SK-N-SH treated with all-trans-retinoic acid at 6 μM for 48 hours (cell line): ENCODE data around the gene BTG4.

Source experiments
- ATAC-seq: fragments of 200-7000 bp; cut with Tn5 transposase; 3 replicates; pipeline ENCODE4 v1.9.1; 2020; ENCODE audit warnings: mild to moderate bottlenecking, moderate library complexity
- ARNTL ChIP-seq: fragments of 450-650 bp; formaldehyde crosslinking; IDR thresholded peaks from 2 replicates; pipeline ENCODE4 v1.5.0; 2020; ENCODE audit warnings: low read depth, mild to moderate bottlenecking, moderate library complexity, borderline replicate concordance
- BACH2 ChIP-seq: fragments of 250-450 bp; sonication (Bioruptor Pico); IDR thresholded peaks from 2 replicates; pipeline ENCODE4 v1.9.0; 2021; ENCODE audit warnings: mild to moderate bottlenecking, borderline replicate concordance
- CSDC2 ChIP-seq: fragments of 250-450 bp; sonication (Bioruptor Pico); IDR thresholded peaks from 2 replicates; pipeline ENCODE4 v1.5.0; 2020; ENCODE audit warnings: mild to moderate bottlenecking, moderate library complexity
- CSRNP3 ChIP-seq: fragments of 250-450 bp; sonication (Bioruptor Pico); IDR thresholded peaks from 2 replicates; pipeline ENCODE4 v1.5.1; 2021; ENCODE audit warnings: mild to moderate bottlenecking, moderate library complexity
- ESRRG ChIP-seq: fragments of 250-450 bp; sonication (Bioruptor Pico); IDR thresholded peaks from 2 replicates; pipeline ENCODE4 v1.6.1; 2021; ENCODE audit warnings: mild to moderate bottlenecking
- GLIS3 ChIP-seq: fragments of 250-450 bp; sonication (Bioruptor Pico); IDR thresholded peaks from 2 replicates; pipeline ENCODE4 v1.5.0; 2020; ENCODE audit warnings: mild to moderate bottlenecking, moderate library complexity
- OSR1 ChIP-seq: fragments of 250-450 bp; sonication (Bioruptor Pico); IDR thresholded peaks from 2 replicates; pipeline ENCODE4 v1.8.0; 2022; ENCODE audit warnings: moderate library complexity, mild to moderate bottlenecking, inconsistent platforms
- POU6F1 ChIP-seq: fragments of 250-450 bp; sonication (Bioruptor Pico); IDR thresholded peaks from 2 replicates; pipeline ENCODE4 v1.8.0; 2021; ENCODE audit warnings: low read depth, mild to moderate bottlenecking, moderate library complexity, borderline replicate concordance
- PPARA ChIP-seq: fragments of 250-450 bp; sonication (Bioruptor Pico); IDR thresholded peaks from 2 replicates; pipeline ENCODE4 v1.5.0; 2020; ENCODE audit warnings: mild to moderate bottlenecking, borderline replicate concordance
- RARB ChIP-seq: fragments of 250-450 bp; sonication (Bioruptor Pico); IDR thresholded peaks from 2 replicates; pipeline ENCODE4 v1.8.0; 2021; ENCODE audit warnings: mild to moderate bottlenecking, moderate library complexity
- SNAI2 ChIP-seq: fragments of 250-450 bp; sonication (Bioruptor Pico); IDR thresholded peaks from 2 replicates; pipeline ENCODE4 v1.5.0; 2020; ENCODE audit warnings: mild to moderate bottlenecking, moderate library complexity
- TOX ChIP-seq: fragments of 250-450 bp; sonication (Bioruptor Pico); IDR thresholded peaks from 2 replicates; pipeline ENCODE4 v1.8.0; 2021; ENCODE audit warnings: mild to moderate bottlenecking, moderate library complexity, borderline replicate concordance
- ZC3H10 ChIP-seq: fragments of 250-450 bp; sonication (Bioruptor Pico); IDR thresholded peaks from 2 replicates; pipeline ENCODE4 v1.5.1; 2021; ENCODE audit warnings: mild to moderate bottlenecking, moderate library complexity
- ZFP3 ChIP-seq: fragments of 250-450 bp; sonication (Bioruptor Pico); IDR thresholded peaks from 2 replicates; pipeline ENCODE4 v1.5.0; 2020; ENCODE audit warnings: mild to moderate bottlenecking, moderate library complexity
- ZFP30 ChIP-seq: fragments of 450-650 bp; formaldehyde crosslinking; IDR thresholded peaks from 2 replicates; pipeline ENCODE4 v1.5.0; 2022; ENCODE audit warnings: mild to moderate bottlenecking, moderate library complexity
- ZNF70 ChIP-seq: fragments of 450-650 bp; formaldehyde crosslinking; IDR thresholded peaks from 2 replicates; pipeline ENCODE4 v1.5.0; 2020; ENCODE audit warnings: mild to moderate bottlenecking, moderate library complexity
- ZNF8 ChIP-seq: fragments of 450-650 bp; formaldehyde crosslinking; IDR thresholded peaks from 2 replicates; pipeline ENCODE4 v1.5.0; 2020; ENCODE audit warnings: mild to moderate bottlenecking, moderate library complexity
- TF ChIP-seq, protein P1 (sequence below): fragments of 250-450 bp; sonication (Bioruptor Pico); IDR thresholded peaks from 2 replicates; pipeline ENCODE4 v1.8.0; 2020; ENCODE audit warnings: mild to moderate bottlenecking, moderate library complexity, borderline replicate concordance
- TF ChIP-seq, protein P2 (sequence below): fragments of 250-450 bp; sonication (Bioruptor Pico); IDR thresholded peaks from 2 replicates; pipeline ENCODE4 v1.5.1; 2020; ENCODE audit warnings: low read depth, mild to moderate bottlenecking, moderate library complexity
- TF ChIP-seq, protein P3 (sequence below): fragments of 250-450 bp; sonication (Bioruptor Pico); IDR thresholded peaks from 2 replicates; pipeline ENCODE4 v1.5.0; 2020; ENCODE audit warnings: mild to moderate bottlenecking, moderate library complexity

BTG4 gene

DNA sequence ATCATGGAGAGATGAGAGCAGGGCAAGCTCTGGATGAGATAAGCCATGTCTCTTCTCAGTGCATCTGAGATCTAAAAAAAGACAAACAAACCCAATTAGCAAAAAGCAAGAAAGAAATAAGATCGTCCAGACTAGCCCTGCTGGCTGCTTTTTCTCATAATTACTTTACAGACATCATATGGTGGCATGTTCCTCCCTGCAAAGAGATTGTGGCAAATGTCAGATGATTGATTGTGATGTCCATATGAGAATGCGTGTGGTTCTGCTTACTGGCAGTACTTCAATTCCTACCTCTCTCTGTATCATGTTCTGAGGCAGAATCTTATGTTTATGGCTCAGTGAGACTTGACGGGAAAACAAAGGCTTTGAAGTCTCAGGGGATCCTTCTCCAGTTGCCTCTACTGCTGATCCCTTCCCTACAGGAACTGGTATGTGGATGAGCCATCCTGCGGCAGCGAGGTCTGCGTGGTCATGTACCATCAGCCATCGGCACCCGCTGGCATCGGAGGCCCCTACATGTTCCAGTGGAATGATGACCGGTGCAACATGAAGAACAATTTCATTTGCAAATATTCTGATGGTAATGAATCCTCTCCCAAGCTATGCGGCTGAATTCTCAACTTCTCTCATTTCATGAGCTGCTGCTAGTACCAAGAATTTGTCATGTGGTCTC, 37.1 kb upstream of the BTG4 start (continued):
- TF ChIP-seq, protein P1, sequence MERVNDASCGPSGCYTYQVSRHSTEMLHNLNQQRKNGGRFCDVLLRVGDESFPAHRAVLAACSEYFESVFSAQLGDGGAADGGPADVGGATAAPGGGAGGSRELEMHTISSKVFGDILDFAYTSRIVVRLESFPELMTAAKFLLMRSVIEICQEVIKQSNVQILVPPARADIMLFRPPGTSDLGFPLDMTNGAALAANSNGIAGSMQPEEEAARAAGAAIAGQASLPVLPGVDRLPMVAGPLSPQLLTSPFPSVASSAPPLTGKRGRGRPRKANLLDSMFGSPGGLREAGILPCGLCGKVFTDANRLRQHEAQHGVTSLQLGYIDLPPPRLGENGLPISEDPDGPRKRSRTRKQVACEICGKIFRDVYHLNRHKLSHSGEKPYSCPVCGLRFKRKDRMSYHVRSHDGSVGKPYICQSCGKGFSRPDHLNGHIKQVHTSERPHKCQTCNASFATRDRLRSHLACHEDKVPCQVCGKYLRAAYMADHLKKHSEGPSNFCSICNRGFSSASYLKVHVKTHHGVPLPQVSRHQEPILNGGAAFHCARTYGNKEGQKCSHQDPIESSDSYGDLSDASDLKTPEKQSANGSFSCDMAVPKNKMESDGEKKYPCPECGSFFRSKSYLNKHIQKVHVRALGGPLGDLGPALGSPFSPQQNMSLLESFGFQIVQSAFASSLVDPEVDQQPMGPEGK: peak; percentile 47; the same call in 1 of the 2 replicates
- no peak for TF ChIP-seq ARNTL (CRISPR knock-in tag)
- TF ChIP-seq CSRNP3 (CRISPR knock-in tag): peak; percentile 50; the same call in 1 of the 2 replicates
- TF ChIP-seq CSDC2: peak; percentile 53
- TF ChIP-seq ZNF70 (CRISPR knock-in tag): no peak
- peak; percentile 15; the same call in 1 of the 2 replicates for TF ChIP-seq SNAI2 (CRISPR knock-in tag)
- TF ChIP-seq BACH2 (CRISPR knock-in tag): no peak
- no peak for TF ChIP-seq ESRRG (CRISPR knock-in tag)

GRCh38 chr11:111548525-111548924, 36.3 kb upstream of the BTG4 start:
- peak; percentile 59 for ATAC-seq
- no peak for TF ChIP-seq OSR1
- no peak for TF ChIP-seq RARB (CRISPR knock-in tag)
- no peak for TF ChIP-seq ESRRG (CRISPR knock-in tag)
- TF ChIP-seq GLIS3 (CRISPR knock-in tag): no peak
- TF ChIP-seq ZC3H10 (CRISPR knock-in tag): no peak
- no peak for TF ChIP-seq POU6F1 (CRISPR knock-in tag)
- TF ChIP-seq, protein P2, sequence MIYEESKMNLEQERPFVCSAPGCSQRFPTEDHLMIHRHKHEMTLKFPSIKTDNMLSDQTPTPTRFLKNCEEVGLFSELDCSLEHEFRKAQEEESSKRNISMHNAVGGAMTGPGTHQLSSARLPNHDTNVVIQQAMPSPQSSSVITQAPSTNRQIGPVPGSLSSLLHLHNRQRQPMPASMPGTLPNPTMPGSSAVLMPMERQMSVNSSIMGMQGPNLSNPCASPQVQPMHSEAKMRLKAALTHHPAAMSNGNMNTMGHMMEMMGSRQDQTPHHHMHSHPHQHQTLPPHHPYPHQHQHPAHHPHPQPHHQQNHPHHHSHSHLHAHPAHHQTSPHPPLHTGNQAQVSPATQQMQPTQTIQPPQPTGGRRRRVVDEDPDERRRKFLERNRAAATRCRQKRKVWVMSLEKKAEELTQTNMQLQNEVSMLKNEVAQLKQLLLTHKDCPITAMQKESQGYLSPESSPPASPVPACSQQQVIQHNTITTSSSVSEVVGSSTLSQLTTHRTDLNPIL (CRISPR knock-in tag): no peak
- no peak for TF ChIP-seq CSRNP3 (CRISPR knock-in tag)
- no peak for TF ChIP-seq SNAI2 (CRISPR knock-in tag)
- TF ChIP-seq, protein P1: no peak
- no peak for TF ChIP-seq ZNF70 (CRISPR knock-in tag)
- no peak for TF ChIP-seq ZNF8 (CRISPR knock-in tag)
- no peak for TF ChIP-seq ZFP3 (CRISPR knock-in tag)
- TF ChIP-seq PPARA (CRISPR knock-in tag): no peak
- TF ChIP-seq ZFP30 (CRISPR knock-in tag): no peak
- no peak for TF ChIP-seq TOX (CRISPR knock-in tag)
- TF ChIP-seq ARNTL (CRISPR knock-in tag): no peak
- TF ChIP-seq CSDC2: no peak
- TF ChIP-seq, protein P3, sequence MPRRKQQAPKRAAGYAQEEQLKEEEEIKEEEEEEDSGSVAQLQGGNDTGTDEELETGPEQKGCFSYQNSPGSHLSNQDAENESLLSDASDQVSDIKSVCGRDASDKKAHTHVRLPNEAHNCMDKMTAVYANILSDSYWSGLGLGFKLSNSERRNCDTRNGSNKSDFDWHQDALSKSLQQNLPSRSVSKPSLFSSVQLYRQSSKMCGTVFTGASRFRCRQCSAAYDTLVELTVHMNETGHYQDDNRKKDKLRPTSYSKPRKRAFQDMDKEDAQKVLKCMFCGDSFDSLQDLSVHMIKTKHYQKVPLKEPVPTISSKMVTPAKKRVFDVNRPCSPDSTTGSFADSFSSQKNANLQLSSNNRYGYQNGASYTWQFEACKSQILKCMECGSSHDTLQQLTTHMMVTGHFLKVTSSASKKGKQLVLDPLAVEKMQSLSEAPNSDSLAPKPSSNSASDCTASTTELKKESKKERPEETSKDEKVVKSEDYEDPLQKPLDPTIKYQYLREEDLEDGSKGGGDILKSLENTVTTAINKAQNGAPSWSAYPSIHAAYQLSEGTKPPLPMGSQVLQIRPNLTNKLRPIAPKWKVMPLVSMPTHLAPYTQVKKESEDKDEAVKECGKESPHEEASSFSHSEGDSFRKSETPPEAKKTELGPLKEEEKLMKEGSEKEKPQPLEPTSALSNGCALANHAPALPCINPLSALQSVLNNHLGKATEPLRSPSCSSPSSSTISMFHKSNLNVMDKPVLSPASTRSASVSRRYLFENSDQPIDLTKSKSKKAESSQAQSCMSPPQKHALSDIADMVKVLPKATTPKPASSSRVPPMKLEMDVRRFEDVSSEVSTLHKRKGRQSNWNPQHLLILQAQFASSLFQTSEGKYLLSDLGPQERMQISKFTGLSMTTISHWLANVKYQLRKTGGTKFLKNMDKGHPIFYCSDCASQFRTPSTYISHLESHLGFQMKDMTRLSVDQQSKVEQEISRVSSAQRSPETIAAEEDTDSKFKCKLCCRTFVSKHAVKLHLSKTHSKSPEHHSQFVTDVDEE: no peak
